Activated CD8-positive, alpha-beta memory T cell treated with anti-CD3 and anti-CD28 coated beads, Interleukin-2, amount 10 ng/mL, durations not matched to agents 7 days and 5 days (primary cell): ENCODE measurements around the gene DENND2D. TPM values are rescaled to one million over a fixed set of nuclear protein-coding genes. Genes with fewer than 3 reads are reported as not detected.

ENCODE experiments used
- ATAC-seq: fragments of 150-1000 bp; cut with Tn5 transposase; one replicate; pipeline ENCODE4 v1.10.0; 2021; ENCODE audit warnings: moderate library complexity
- CTCF ChIA-PET: fragments of 350-600 bp; sonication (Branson Sonifier 250); formaldehyde crosslinking; loops from one replicate; lab custom pipeline; 2021; ENCODE audit warnings: antibody characterized with exemption; lab: Charles Lee
- DNase-seq: peaks from one replicate; pipeline ENCODE4 v3.0.0-alpha.2; 2020
- H3K27ac Mint-ChIP-seq: one replicate; pipeline ENCODE4 v1.8.0; 2021; ENCODE audit warnings: mild to moderate bottlenecking, mixed read lengths
- H3K27me3 Mint-ChIP-seq: one replicate; pipeline ENCODE4 v1.8.0; 2021; ENCODE audit warnings: mixed read lengths
- H3K36me3 Mint-ChIP-seq: one replicate; pipeline ENCODE4 v1.8.0; 2021; ENCODE audit warnings: mild to moderate bottlenecking, mixed read lengths
- H3K4me1 Mint-ChIP-seq: one replicate; pipeline ENCODE4 v1.8.0; 2021; ENCODE audit warnings: mixed read lengths
- H3K4me3 Mint-ChIP-seq: one replicate; pipeline ENCODE4 v1.8.0; 2021; ENCODE audit warnings: mild to moderate bottlenecking, moderate library complexity, mixed read lengths
- H3K9me3 Mint-ChIP-seq: one replicate; pipeline ENCODE4 v1.8.0; 2022; ENCODE audit warnings: low read depth, mixed read lengths
- total RNA-seq, 2 experiments: library from RNA; stranded (reverse); gene quantifications; one replicate each; pipeline ENCODE4 v1.2.3, GENCODE V29; 2021

Gene DENND2D
- total RNA-seq, 2 experiments from 2014 or later: 187 to 209 TPM

DNA sequence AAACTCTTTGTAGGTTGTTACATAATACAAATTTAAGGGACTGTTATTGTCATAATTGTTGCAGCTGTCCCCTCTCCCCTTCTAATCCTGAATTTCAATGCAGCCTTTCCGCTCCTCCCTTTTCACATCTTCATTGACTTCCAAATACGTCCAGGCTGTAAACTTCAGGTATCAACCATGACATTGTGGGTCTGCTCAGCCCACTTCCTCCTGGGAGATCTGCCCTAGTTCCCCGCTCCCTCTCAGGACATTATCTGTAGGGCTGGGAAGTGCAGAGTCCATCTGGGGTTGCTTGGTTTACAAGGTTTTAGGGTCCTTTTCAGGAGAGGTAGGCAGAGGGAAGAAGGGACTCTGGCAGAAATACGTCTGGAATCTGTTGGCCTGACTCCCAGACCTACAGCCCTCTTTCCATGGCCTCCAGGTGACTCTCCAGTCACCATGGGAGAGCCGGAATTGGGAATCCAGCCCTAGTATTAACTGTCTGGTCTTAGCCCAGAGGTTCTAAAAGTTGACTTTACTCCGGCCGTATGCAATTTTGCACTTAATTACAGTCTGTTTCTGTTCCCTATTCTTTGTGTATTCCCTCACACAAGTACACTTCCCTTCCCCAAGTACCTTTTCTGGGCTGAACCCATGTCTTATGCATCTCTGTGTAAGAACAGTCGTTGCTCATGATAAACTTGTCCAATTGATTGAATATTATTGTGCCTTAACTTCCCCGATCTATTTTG, 4.7 kb upstream of the DENND2D start:
- DNase-seq (no peak), ATAC-seq (no peak)
- H3K27me3 Mint-ChIP-seq: no peaks in the 10 kb centered on the region
- peak overlapping the region; percentile 75 for H3K27ac Mint-ChIP-seq
- H3K9me3 Mint-ChIP-seq: no peaks in the 10 kb centered on the region
- H3K4me3 Mint-ChIP-seq: peak overlapping the region; percentile 97
- CTCF ChIA-PET: interaction anchor here (15.0 kb wide), 1 partner anchor 17 kb away, joined by 392 read pairs; the partner anchor contains the start of gene CHI3L2
- H3K4me1 Mint-ChIP-seq: peaks cover 55% of the 10 kb centered on the region
- H3K36me3 Mint-ChIP-seq: peaks cover 6% of the 10 kb centered on the region

DNA sequence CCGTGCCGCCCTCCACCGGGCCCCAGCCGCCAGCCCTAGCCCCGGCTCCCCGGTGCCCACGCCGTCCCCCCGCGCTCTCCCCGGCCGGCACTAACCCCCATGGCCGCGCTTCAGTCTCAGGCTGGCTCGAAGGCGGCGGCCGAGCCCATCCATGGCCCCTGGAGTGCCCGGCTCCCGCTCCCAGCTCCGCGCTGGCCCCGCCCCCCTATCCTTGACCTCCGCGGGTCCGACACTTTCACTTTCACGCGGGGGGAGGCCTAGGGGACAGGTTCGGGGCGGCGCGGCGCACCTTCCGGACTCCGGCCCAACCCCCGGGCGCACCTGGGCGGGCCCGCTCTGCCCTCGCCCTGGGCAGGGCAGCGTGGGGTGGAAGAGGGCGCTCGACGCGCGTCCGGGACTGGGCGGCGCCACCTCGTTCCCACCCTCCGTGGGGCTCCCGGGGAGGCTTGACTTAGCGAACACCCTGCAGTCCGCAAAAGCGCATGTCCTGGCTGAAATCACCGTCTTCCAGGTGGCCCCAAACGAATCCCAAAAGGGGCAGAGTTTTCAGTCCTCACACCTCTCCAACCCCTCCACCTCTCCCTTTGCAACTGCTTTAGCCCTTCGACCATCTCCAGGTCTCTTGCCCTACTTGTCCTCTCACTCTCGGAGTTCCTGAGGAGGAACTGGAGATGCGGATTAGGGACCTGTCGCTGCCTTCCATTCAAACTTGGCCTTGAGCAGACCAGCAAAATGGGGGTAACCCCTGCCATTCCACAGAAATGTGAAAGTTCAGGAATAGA, 3.9 kb upstream of the DENND2D start:
- DNase-seq: peak; percentile 78
- H3K9me3 Mint-ChIP-seq: no peaks in the 10 kb centered on the region
- ATAC-seq: peak; percentile 64
- peaks cover 57% of the 10 kb centered on the region for H3K4me1 Mint-ChIP-seq
- peak overlapping the region; percentile 97 for H3K27ac Mint-ChIP-seq
- no peaks in the 10 kb centered on the region for H3K27me3 Mint-ChIP-seq
- H3K36me3 Mint-ChIP-seq: peaks cover 13% of the 10 kb centered on the region
- CTCF ChIA-PET: interaction anchor here (15.0 kb wide), 1 partner anchor 18 kb away, joined by 392 read pairs; the partner anchor contains the start of gene CHI3L2
- H3K4me3 Mint-ChIP-seq: peak overlapping the region; percentile 97

DNA sequence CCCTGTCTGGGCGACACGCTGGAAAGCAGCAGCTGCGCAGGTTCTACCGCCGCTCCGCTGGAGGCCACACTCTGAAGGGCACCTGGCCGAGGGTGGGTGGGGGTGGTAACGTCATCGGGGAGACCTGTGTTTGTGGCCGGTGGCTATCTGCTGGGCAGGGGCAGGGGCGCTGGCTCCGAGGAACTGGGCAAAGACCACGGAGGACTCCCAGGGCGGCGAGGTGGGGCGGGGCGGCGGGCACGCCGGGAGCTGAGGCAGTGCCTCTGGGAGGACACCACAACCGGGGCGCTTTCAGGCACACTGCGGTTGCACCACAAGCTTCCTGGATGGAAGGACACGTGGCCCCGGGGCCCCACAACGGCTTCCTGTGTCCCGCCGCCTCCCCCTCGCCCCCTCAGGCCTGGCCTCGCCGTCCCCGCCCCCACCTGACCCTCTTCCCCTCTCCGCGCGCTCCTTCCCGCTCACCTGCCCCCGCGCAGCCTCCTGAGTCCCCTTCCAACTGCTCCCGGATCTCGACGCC, 3.3 kb upstream of the DENND2D start:
- peak overlapping the region; percentile 97 for H3K4me3 Mint-ChIP-seq
- CTCF ChIA-PET: interaction anchor here (0.6 to 15.0 kb wide), 2 partner anchors 18 to 196 kb away, joined by 3 to 392 read pairs; partner anchors contain the start of gene CHI3L2
- no peaks in the 10 kb centered on the region for H3K9me3 Mint-ChIP-seq
- peak; percentile 94 for DNase-seq
- H3K27me3 Mint-ChIP-seq: no peaks in the 10 kb centered on the region
- peaks cover 19% of the 10 kb centered on the region for H3K36me3 Mint-ChIP-seq
- peaks cover 57% of the 10 kb centered on the region for H3K4me1 Mint-ChIP-seq
- H3K27ac Mint-ChIP-seq: peak overlapping the region; percentile 97
- peak; percentile 32 for ATAC-seq

GRCh38 chr1:111202707-111203623, 2.5 kb upstream of the DENND2D start:
- peak overlapping the region; percentile 97 for H3K4me3 Mint-ChIP-seq
- DNase-seq (no peak), ATAC-seq (no peak)
- peaks cover 55% of the 10 kb centered on the region for H3K4me1 Mint-ChIP-seq
- peak overlapping the region; percentile 97 for H3K27ac Mint-ChIP-seq
- CTCF ChIA-PET: interaction anchor here (0.6 to 15.0 kb wide), 3 partner anchors 19 to 197 kb away, joined by 3 to 392 read pairs (median 3); partner anchors contain the start of gene CHI3L2
- H3K27me3 Mint-ChIP-seq: no peaks in the 10 kb centered on the region
- H3K9me3 Mint-ChIP-seq: no peaks in the 10 kb centered on the region
- H3K36me3 Mint-ChIP-seq: peaks cover 26% of the 10 kb centered on the region

- CTCF ChIA-PET: interaction anchor here (1.1 to 15.0 kb wide), 2 partner anchors 20 to 67 kb away, joined by 3 to 392 read pairs; partner anchors contain the start of gene CHI3L2
- DNase-seq: no peak
- peaks cover 61% of the 10 kb centered on the region for H3K4me1 Mint-ChIP-seq
- H3K27me3 Mint-ChIP-seq: no peaks in the 10 kb centered on the region
- no peaks in the 10 kb centered on the region for H3K9me3 Mint-ChIP-seq
- H3K27ac Mint-ChIP-seq: peak overlapping the region; percentile 97
- ATAC-seq: no peak
- peaks cover 33% of the 10 kb centered on the region for H3K36me3 Mint-ChIP-seq
- peak overlapping the region; percentile 97 for H3K4me3 Mint-ChIP-seq
These were observed 1.9 kb upstream of the DENND2D start for GRCh38 chr1:111202366-111202706.

GRCh38 chr1:111201275-111202090, 1.0 kb upstream of the DENND2D start:
- DNase-seq (no peak), ATAC-seq (no peak)
- peaks cover 66% of the 10 kb centered on the region for H3K4me1 Mint-ChIP-seq
- no peaks in the 10 kb centered on the region for H3K9me3 Mint-ChIP-seq
- CTCF ChIA-PET: interaction anchor here (0.8 to 15.0 kb wide), 5 partner anchors 21 to 307 kb away, joined by 3 to 392 read pairs (median 3); partner anchors contain the start of genes CEPT1, CHI3L2 and DRAM2
- H3K4me3 Mint-ChIP-seq: peak overlapping the region; percentile 97
- H3K27ac Mint-ChIP-seq: peak overlapping the region; percentile 97
- peaks cover 41% of the 10 kb centered on the region for H3K36me3 Mint-ChIP-seq
- no peaks in the 10 kb centered on the region for H3K27me3 Mint-ChIP-seq

- CTCF ChIA-PET: interaction anchor here (0.8 to 15.0 kb wide), 4 partner anchors 21 to 307 kb away, joined by 3 to 392 read pairs (median 4); partner anchors contain the start of genes CEPT1, CHI3L2 and DRAM2
- Mint-ChIP-seq H3K4me3 (peak overlapping the region; percentile 97), H3K27ac (peak overlapping the region; percentile 97), H3K9me3 (no peaks in the 10 kb centered on the region), H3K27me3 (no peaks in the 10 kb centered on the region), H3K4me1 (peaks cover 68% of the 10 kb centered on the region), H3K36me3 (peaks cover 48% of the 10 kb centered on the region)
- no peak for DNase-seq
- no peak for ATAC-seq
These were observed 336 bp upstream of the DENND2D start for GRCh38 chr1:111200802-111201161.

- peak; percentile 53 for DNase-seq
- CTCF ChIA-PET: interaction anchor here (1.0 to 15.0 kb wide), 6 partner anchors 10 to 182 kb away, joined by 3 to 392 read pairs (median 4); partner anchors contain the start of genes CEPT1, CHI3L2 and DRAM2
- Mint-ChIP-seq H3K4me1 (peaks cover 70% of the 10 kb centered on the region), H3K27me3 (no peaks in the 10 kb centered on the region), H3K27ac (peak overlapping the region; percentile 97), H3K36me3 (peaks cover 63% of the 10 kb centered on the region), H3K4me3 (peak overlapping the region; percentile 97), H3K9me3 (no peaks in the 10 kb centered on the region)
- ATAC-seq: peak; percentile 9
These were observed 1.1 kb downstream of the DENND2D start for GRCh38 chr1:111199329-111199728.

DNA sequence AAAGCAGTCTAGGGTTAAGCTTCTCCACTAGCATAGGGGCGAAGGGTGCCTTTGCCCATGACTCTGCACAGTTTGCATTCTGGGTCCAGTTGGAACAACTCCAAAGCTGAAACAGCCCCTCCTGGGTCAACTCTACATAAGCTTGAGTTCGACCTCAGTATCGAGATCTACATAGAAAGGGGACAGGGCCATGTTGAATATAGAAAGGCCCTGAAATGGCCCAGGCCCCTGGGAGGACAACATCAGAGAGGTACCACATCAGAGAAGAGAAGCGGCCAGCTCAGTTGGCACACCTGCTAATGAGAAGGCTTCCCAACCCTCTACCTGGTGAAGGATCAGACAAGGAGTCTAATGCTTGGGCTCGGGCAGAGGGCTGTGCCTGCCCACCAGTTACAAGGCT, 1.6 kb downstream of the DENND2D start:
- ATAC-seq (no peak), DNase-seq (no peak)
- Mint-ChIP-seq H3K27me3 (no peaks in the 10 kb centered on the region), H3K9me3 (no peaks in the 10 kb centered on the region), H3K27ac (peak overlapping the region; percentile 97), H3K36me3 (peaks cover 68% of the 10 kb centered on the region), H3K4me1 (peaks cover 75% of the 10 kb centered on the region), H3K4me3 (peak overlapping the region; percentile 97)
- CTCF ChIA-PET: interaction anchor here (1.0 to 15.0 kb wide), 7 partner anchors 11 to 59 kb away, joined by 3 to 392 read pairs (median 4); partner anchors contain the start of genes CEPT1, CHI3L2 and DRAM2

- DNase-seq: peak; percentile 79
- peaks cover 76% of the 10 kb centered on the region for H3K36me3 Mint-ChIP-seq
These were observed 2.7 kb downstream of the DENND2D start for GRCh38 chr1:111197598-111198284.

GRCh38 chr1:111196213-111196612, 4.2 kb downstream of the DENND2D start:
- H3K4me3 Mint-ChIP-seq: peak overlapping the region; percentile 97
- ATAC-seq: no peak
- H3K9me3 Mint-ChIP-seq: no peaks in the 10 kb centered on the region
- H3K27ac Mint-ChIP-seq: peak overlapping the region; percentile 97
- no peak for DNase-seq
- no peaks in the 10 kb centered on the region for H3K27me3 Mint-ChIP-seq
- peaks cover 91% of the 10 kb centered on the region for H3K36me3 Mint-ChIP-seq
- H3K4me1 Mint-ChIP-seq: peaks cover 77% of the 10 kb centered on the region
- CTCF ChIA-PET: interaction anchor here (0.9 to 15.0 kb wide), 6 partner anchors 9 to 138 kb away, joined by 3 to 392 read pairs (median 5); partner anchors contain the start of gene CHI3L2

More at GRCh38 chr1:111197598-111198284, 2.7 kb downstream of the DENND2D start:
- peaks cover 78% of the 10 kb centered on the region for H3K4me1 Mint-ChIP-seq
- H3K4me3 Mint-ChIP-seq: peak overlapping the region; percentile 97
- H3K9me3 Mint-ChIP-seq: no peaks in the 10 kb centered on the region
- ATAC-seq: peak; percentile 40
- CTCF ChIA-PET: interaction anchor here (1.1 to 15.0 kb wide), 4 partner anchors 14 to 136 kb away, joined by 3 to 392 read pairs (median 8); partner anchors contain the start of genes CEPT1, CHI3L2 and DRAM2
- H3K27ac Mint-ChIP-seq: peak overlapping the region; percentile 97
- no peaks in the 10 kb centered on the region for H3K27me3 Mint-ChIP-seq
